Amniotic epithelial cell (primary cell): Measurements from ENCODE around the gene POU4F3.

Source experiments
- DNase-seq: peaks from one replicate; pipeline ENCODE4 v3.0.0-alpha.2; 2010; ENCODE audit warnings: low read depth

Gene POU4F3

GRCh38 chr5:146340260-146341081, 1.8 kb downstream of the POU4F3 start:
- DNase-seq = peak; percentile 57

DNA sequence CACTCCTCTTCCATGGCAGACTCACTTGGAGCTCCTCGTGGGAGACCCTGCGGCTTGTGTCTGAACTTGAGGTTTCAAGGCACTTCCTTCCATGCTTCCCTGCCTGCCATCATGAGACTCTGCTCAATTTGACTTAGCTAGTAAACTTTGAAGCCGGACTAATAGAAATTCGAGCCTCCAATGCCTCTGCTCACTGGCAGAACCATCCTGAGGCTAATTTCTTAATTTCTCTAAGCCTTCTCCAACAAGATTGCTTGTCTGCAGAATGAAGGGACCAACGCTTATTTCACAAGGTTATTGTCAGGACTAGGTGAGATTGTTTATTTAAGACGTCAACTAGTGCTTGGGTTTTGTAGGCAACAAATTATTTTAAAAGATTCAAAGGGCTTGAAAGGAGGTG, 3.2 kb downstream of the POU4F3 start:
- no peak for DNase-seq

GRCh38 chr5:146342519-146342881, 3.9 kb downstream of the POU4F3 start:
- DNase-seq = no peak

DNA sequence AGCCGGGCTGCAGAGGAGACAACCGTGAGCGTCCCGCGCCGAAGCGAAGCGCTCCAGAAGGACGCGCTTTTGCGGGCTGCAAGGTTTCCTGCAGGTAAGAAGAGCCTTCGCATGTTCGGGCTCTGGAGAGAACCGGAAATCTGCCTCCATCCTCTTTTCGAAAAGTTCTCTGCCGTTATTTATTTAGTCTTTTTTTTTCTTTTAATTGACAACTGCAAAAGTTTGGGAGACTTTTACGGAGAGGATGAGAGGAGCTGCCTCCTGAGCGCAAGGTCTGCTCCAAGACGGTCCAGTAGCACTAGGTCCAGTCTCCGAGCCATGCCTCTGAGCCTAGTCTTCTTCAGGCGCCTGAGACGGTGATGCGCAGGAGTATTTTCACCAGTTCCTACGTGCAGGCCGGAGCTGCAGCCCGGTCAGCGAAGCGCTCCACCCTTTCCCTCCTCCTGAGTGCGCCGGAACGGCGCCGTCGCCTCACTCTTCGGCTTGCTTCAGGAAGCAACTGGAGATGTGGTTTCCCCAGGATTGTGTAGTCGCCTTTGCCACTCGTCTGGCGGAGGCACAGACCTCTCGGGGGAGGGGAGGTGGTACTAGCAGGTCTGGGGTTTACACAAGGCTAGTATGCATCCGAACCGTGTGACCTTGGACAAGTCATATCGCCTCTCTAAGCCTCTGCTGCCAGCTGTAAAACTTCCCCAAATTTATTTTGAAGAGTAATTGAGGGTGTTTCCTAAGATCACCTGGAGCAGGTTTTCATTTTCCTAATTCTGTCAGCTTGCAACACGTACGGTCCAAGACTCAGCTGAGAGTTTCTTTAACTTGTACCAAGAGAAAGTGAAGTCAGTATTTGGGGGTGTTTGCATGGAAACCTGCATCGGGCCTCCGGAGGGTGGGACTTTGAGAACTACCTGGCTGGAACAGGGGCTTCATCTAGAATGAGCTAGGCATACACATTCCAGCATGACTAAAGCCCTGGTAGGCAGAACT, 4.5 kb downstream of the POU4F3 start:
- DNase-seq = no peak

DNA sequence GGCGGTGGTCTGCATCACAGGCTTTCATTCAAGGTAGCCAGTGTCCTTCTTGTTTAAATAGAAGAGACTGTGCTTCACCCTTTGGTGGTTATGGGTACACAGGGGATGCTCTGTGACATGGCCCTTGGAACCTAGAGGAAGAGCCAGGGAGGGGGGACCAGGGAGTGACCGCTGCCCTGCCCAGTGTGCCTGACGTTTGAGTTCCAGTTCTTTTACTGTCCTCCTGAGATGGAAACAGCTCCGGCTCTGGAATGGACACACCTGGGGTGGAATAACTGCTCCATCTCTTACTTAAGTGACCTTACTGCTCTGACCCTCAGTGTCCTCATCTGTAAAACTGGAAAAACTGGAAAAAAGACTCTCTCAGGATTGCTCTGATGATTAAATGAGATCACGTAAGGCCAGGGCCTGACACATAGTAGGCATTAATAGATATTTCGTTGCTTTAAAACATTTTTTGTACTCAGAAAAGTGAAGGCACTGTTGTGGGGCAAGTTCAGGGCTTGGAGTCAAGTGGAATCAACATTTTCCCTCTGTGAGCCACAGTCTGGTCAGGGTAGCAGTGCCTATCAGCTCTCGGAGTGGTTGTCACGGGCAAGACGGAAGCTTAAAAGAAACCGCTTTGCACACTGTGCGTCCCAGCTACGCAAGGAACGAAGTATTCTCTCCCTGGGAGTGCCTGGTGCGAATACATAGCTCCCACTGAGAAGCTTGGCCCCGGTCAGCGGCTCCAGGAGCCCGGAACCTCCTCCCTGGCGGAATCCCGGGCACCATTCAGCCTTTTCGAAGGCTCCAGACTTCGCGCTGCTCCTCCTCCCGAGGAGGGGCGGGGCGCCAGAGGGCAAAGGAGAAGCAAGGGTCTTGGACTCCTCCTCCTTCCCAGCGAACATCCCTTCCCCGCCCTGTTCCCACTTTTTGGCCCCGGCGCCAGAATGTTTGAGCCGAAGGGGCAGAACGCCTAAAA, 5.8 kb downstream of the POU4F3 start:
- DNase-seq = no peak

DNA sequence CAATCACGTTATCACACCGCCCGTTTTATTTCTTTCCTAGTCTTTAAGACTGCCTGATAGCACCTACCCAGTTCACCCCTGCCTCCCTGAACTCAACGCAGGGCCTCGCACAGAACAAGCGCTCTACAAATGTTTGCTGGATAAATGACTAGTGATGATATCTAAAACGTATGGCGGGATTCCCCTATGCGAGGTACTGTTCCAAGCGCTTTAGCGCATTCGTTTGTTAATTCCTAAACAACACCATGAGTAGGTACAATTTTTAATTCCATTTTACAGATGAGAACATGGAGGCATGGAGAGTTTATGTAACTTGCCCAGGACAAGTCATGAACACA, 6.6 kb downstream of the POU4F3 start:
- no peak for DNase-seq

DNA sequence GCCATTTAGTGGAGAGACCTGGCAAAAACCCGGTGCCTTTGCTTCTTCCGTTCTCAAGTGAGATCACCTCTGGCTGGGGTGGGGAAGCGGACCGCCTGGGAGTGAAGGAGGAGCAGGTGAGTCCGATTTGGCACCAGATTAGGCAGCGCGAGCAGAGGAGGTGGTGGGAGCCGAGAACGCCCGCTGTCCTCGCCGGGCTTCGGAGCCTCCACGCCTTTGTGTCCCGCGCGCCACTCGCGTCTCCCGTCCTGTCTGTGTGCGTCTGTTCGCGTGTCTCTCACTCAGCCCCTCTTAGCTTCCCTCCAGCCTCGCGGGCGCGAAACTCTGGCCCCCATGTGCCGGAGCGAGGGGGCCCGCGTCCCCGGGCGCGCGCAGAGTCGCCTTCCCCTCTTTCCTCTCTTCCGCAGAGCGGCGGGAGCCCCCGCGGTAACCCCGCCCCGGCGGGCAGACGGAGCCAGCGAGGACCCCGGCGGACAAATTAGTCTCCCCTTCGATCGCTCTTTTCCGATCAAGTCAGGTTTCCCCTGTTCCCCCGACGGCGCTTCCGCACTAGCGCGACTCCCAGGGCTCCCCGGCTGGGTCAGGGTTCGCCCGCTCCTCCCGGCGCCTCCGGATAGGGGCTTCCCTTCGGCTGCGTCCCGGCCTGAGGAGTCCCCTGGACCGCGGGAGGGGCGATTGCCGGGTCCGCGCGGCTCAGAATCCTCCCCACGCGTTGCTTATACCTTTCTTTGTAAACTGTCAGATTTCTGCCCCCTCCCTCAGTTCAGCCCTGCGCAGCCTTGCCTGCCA, 7.1 kb downstream of the POU4F3 start:
- DNase-seq = no peak

- no peak for DNase-seq
Observed at GRCh38 chr5:146357126-146357525, 18.5 kb downstream of the POU4F3 start.

DNA sequence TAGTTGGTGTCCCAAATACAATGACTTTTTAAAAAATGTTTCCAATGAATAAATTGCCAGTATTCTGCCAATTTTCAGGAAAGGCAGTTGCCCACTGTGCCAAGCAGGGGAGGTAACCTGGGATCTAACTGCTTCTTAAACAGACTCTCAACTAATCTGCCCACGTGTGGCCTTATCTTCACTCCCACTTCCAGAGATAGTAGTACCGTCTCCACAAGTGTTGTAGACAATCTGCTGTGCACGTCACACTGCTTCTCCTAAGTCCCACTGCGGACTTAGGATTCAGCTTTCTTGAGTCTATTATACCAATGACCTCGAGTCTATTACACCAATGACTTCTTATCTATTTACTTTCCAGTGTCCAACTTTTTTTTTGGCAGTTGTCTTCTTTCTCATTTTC, 21.2 kb downstream of the POU4F3 start:
- DNase-seq = peak; percentile 59

GRCh38 chr5:146363161-146363874, 24.7 kb downstream of the POU4F3 start:
- no peak for DNase-seq

- DNase-seq = no peak
Observed at GRCh38 chr5:146365618-146366017, 27.0 kb downstream of the POU4F3 start.

GRCh38 chr5:146366904-146367303, 28.3 kb downstream of the POU4F3 start:
- peak; percentile 11 for DNase-seq

GRCh38 chr5:146368137-146368536, 29.5 kb downstream of the POU4F3 start:
- peak; percentile 56 for DNase-seq

GRCh38 chr5:146369691-146370090, 31.1 kb downstream of the POU4F3 start:
- peak; percentile 87 for DNase-seq

DNA sequence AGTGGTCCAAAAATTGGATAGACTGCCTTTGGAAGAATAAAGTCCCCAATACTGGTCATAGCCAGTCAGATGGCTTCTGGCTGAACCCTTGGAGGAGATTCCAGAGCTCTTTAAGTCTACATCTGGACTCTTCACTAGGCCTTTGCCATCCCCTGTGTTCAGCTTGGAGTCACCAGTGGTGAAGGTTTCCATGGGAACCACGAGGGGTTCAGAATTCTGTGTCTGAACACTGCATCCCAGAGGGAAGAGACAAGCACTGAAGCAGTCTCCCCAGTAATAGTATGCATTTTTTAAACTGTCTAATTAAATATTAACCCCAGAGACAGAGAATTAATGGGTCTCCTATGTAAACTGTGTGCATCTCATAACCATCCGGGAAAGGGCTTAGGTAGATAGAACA, 38.2 kb downstream of the POU4F3 start:
- DNase-seq = no peak

DNA sequence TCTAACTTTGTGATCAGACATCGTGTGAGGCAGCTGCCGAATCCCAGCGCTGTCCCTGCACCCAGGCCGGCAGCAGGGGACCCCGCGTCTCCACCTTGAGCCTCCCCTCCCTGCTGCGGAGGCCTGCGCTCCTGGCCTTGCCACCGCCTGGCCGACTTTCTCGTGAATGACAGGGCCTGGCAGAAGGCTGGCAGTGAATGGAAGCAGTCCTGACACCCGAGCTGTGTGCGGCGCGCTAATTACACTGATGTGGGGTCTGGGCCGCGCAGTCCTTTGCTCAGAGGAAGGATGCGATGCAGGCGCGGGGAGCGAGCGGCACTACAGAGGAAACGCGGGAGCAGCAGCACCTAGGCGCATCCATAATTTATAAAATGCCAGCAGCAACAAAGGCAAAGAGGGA, 40.3 kb downstream of the POU4F3 start:
- no peak for DNase-seq

- no peak for DNase-seq
Observed at GRCh38 chr5:146380714-146381113, 42.1 kb downstream of the POU4F3 start.

- DNase-seq = peak; percentile 55
Observed at GRCh38 chr5:146388386-146388785, 49.7 kb downstream of the POU4F3 start.

DNA sequence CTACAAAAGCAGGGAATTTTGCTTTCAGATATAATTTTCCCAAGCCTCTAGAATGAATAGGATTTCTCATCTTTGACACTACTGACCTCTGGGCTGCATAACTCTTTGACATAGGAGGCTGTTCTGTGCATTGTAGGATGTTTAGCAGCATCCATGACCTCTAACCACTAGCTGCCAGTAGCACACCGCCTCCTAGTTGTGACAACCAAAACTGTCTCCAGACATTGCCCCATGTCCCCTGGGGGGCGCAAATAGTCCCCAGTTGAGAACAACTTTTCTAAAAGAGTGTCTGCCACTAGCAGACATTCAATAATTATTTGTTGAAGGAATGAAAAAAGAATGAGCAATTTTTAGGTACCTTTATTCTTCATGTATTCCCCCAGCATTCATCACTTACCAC, 51.8 kb downstream of the POU4F3 start:
- DNase-seq = no peak
